Medulla oblongata (tissue), 1 donor: ENCODE results near the gene RITA1.

Experiments
- DNase-seq: peaks from one replicate; pipeline ENCODE4 v3.0.0-alpha.2; 2015; ENCODE audit errors: extremely low spot score

RITA1 gene

DNA sequence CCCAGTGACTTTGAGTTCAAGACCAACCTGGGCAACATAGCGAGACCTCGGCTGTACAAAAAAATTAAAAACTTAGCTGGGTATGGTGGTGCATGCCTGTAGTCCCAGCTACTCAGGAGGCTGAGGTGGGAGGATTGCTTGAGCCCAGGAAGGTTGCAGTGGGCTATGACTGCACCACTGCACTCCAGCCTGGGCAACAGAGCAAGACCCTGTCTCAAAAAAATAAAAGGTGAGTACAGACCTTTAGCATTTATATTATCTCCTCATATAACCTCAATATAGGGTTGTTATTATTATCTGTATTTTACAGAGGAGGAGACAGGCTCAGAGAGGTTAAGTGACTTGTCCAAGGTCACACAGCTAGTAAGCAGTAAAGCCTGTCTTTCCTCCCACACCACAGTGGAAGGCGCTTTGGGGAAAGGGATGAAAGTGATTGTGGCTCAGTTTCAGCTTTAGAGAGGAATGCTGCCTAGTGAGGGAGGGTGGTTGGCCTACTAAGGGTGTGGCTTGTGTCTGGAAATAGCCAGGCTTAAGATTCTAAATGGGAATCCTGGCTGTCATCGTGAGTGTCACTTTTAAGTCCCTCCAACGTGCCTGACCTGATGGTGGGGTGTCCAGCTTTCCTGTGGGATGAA is 43.0 kb downstream of the RITA1 start:
- no peak for DNase-seq

DNA sequence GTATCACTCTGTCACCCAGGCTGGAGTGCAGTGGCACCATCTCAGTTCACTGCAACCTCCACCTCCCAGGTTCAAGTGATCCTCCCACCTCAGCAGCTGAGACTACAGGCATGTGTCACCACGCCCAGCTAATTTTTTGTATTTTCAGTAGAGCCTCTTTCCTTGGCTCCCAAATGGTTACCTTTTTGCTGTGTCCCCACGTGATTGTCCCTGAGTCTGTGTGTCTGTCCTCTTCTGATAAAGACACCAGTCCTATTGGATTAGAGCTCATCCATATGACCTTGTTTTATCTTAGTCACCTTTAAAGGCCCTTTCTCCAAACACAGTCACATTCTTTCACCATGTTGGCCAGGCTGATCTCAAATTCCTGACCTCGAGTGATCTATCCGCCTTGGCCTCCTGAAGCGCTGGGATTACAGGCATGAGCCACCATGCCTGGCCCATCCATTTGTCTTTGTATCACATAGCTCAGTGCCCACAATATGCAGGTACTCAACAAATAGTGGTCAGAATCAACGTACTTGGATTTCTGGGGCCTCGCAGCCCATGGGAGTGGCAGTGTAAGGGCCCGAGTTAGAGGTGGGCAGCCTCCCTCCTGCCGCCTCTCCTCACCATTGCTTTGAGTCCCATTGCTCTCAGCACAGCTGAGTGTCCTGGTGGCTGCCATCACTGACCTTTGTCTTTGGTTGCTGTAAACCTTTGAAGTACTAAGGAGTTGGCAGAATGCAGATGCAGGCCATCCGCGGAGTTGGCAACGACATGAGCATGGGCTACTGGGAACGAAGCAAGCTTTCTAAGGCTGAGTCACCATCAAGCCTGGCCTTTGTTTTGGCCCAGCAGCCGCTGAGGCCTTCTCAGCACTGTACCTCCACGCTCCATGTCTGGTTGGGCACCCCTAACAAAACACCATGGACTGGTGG is 45.1 kb downstream of the RITA1 start:
- DNase-seq, result no peak

DNA sequence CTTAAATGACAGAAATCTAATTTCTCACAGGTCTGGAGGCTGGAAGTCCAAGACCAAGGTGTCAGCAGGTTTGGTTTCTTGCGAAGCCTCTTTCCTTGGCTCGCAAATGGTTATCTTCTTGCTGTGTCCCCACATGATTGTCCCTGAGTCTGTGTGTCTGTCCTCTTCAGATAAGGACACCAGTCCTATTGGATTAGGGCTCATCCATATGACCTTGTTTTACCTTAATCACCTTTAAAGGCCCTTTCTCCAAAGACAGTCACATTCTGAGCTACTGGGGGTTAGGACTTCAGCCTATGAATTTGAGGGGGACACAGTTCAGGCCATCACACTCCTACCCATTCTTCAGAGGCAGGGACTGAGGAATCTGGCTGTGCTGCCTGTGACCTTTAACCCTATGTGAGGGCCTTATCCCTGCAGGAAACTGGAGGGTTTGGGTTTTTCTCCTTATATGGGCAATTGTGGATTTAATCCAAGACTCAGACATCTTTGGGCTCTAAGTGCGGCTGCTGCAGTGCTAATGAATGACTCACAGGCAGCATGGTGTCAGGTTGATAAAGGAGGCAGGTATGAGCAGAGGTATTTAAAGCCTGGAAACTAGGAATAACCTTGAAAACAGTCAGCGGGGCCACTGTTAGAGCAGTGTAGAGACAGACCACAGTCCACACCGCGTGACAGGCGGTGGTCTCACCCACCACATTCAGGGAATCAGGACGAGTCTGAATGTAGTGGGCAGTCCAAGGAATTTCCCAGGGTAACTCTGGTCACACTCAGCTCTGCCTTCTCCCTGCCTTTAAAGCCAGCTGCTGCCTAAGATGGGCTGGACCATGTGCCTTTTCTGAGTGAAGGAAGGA is 45.9 kb downstream of the RITA1 start:
- no peak for DNase-seq

DNA sequence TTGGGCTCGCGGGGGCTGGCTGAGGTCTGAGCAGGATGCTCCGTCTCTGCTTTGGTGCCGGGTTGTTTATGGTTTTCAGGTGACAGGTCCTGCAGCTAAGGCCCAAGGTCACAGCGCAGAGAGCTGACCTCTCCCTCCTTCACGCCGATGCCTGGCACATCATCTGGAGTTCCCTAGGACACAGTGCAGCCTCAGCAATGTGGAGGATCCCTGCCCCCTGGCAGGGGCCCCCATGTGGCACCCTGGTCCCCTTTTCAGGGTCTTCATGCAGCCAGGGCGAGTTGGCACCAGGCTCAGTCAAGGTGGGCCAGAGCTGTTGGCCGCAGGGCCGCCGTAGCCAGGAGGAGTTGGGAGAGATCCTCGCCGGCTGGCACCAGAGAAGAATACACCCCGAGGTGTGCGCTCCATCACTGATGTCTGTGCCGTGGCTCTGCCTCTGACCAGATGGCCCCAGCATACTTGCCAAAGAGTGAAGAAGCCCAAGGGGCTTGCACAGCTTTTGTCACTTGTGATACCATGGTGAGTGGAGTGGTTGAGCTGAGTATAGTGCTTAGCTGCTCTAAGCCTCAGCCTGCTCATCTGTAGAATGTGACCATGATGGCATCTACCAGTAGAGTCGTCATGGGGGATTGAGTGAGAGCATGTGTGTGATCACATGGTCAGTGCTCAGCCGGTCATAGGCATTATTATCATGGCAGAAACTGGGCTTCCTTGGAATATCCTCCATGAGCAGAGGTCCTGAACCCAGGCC is 46.7 kb downstream of the RITA1 start:
- DNase-seq, result no peak

DNA sequence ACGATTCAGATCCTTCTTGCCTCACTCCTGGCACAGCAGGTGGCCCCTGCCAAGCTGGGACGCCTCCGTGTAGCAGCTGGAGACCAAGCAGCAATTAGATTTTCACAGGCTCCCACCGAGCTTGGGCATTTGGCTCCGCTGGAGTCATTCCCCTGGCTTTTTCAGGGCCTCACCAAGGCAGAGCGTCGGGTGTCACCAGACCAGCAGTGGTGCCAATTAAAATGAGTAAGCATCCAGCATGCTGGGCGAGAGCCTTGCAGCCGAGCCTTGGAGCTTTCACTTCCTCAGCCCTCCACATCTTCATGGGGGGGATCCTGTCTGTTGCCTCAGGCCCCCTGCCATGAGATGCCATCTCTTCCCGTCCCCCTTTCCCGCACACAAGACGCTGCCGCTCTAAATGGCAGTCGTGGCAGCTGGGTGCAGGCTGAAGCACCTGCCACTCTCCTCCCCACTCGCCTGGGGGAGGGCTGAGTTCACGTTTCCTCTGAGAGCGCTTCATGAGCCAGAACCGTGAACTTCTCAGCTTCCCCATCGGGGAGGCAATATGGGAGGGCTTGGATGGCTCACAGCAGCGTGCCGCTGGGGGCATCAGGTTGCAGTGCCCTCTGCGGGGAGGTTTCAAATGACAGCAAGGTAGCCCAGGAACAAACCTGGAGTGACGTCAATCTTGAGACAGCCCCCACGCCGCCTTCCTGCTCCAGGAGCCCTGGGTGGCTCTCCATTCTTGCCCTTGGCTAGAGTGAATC is 47.5 kb downstream of the RITA1 start:
- DNase-seq, result peak; percentile 90

DNA sequence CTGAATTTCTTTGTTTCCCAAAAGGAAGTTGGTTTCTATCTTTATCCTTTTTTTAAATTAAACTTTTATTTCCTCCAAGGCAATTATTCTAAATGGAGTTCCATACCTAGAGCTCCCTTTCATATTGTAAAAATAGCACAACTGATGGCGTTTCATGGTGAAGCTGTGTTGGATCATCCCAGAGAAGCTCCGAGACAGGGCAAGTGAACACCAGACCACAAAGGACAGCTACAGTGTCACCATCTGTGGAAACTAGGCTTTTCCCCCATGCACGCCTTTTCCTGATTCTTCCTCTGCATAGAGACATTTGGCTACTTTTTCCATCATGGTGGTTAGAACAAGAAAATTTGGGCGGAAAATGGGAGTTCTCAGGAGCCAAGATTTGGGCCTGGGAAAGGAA is 48.4 kb downstream of the RITA1 start:
- no peak for DNase-seq

DNA sequence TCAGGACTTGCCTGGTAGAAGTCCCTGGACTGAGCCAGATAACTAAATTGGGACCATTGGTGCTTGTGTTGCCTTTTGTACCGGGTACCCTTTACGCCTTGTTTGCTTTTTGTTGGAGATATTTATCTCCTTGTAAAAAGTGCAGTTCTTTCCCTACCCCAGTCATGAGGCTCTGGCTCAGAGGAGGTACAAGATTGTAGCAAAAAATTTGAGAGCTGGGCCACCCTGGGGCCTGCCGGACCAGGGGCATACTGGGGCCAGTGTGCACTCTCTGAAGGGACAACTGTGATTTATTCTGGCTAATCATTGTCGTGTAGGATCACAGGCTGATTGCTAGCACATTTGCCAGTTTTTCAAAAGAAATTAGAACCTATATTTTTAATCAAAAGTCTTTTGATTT is 49.0 kb downstream of the RITA1 start:
- no peak for DNase-seq

DNA sequence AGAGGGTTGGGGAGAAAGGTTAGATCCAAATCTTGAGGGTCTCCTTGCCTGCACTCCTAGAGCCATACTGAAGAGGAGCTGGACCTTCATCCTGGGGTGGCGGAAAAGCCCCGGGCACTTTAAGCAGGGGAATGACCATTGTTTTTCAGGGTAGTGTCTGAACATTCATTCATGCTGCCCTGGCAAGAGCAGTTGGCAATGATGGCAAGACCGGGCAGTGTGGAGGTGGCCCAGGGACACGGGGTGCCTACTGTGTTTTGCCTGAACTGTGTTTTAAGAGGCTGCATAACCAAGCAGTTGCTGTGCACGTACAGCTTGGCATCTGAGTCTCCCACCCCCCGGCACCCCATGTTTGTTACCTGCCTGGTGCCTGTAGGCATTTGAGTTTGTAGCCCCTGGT is 50.5 kb downstream of the RITA1 start:
- DNase-seq, result no peak

DNA sequence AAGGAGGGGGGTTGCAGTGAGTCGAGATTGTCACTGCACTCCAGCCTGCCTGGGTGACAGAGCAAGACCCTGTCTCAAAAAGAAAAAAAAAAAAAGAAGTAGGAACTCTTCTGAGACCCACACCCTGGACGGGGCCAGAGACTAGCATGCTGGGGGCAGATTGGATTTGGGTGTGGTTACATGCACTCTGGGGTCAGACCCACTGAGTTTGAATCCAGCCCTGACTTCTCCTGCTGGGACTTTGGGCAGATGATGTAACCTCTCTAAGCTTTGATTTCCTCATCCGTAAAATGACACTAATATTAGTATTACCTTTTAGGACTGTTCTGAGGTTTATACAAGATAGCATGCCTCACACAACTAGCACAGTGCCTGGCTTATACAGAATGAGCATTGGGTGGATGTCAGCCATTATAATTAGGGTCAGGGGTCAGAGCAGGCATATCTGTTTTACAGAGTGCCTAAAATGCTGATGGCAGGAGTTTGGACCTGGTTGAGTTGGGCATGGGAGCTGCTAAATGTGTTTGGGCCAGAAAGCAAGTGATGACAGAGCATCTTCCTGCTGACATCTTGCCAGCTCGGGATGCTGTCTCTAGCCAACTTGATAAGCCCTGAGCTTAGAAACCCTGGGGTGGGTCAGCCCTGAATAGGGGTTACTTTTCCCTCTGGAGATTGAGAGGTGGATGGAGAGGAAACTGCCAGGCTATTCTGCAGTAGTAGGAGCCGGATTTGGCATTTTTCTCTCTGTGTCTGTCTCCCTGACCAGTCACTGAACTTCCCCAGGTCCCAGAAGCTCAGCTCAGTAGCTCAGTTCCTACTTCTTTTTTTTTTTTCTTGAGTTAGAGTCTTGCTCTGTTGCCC is 51.2 kb downstream of the RITA1 start:
- no peak for DNase-seq

DNA sequence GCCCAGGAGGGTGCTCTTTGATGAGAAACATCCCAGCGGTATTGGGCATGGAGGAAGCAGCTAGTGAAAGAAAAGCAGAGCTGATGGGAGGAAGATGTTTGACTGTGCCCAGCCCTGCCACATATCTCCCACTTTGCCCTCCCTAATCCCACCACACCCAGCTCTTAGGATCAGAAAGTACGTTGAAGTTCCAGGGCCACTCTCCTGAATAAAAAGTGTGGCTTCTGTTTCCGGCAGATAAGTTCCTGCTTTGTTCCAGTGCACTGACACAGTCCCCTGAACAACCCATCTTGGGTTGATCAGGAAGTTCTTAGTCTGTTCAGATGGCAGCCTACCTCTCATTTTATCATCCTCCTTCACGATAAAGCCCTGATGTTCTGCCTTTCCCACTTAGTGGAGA is 52.2 kb downstream of the RITA1 start:
- no peak for DNase-seq

DNA sequence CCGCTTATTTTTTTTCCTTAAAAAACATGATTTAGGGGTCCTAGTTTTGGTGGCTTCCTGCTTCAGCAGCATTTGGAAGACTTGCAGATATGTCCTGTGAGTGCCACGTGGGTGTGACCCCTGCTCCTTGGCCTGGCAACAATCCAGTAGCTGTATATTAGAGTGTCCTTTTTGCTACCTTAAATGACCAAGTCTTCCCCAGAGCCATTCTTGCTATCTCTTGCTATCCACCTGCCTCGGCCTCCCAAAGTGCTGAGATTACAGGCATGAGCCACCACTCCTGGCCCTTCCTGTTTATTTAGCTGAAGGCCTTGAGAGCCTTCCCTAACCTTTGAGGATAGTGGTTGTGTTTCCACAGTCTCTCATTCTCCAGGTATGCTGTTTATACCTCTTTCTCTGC is 52.8 kb downstream of the RITA1 start:
- no peak for DNase-seq

DNA sequence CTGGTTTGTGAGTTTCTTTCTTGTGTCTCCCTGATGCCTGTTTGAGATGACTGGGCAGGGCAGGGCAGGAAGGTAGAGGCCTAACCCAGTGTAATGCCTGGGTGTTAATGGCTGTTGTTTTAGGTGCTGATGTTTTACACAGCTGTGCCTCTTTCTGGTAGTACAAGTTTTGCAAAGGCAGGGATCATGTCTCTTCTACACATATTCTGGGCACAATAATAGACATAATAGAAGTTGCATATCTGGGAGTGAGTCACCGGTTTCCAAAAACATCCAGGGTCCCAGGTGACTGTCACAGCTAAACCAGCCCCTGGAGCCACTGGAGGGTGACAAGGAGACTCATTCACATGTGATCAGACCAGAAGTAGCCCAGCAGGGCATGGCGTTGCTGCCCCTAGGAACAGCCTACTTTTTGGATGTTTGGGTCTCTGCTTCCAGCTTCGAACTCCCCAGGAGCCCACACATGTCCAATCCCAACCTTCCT is 53.8 kb downstream of the RITA1 start:
- DNase-seq, result no peak

DNA sequence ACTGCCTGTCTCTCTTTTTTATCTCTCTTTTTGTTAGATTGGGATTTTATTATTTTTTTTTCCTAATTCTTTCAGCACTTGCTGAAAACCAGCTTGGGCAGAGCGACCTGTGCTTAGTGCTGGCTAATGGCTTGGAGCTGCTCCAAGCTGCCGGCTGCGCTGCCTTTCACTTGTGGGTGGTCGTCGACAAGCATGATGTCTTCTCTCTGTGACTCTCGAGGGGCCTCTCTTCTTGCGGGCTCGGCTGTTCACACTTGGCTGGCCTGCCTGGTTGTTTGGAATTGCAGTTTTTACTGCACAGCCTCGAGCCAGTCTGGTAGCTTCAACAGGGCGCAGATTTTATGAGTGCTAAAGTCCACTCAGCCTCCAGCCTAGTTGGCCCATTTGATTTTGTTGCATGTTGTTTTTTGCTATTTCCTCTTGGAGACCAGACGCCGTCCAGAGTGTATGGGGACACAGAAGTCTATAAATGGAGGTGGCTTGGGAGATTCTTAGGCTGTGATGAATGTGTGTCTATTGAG is 54.4 kb downstream of the RITA1 start:
- DNase-seq, result no peak

DNA sequence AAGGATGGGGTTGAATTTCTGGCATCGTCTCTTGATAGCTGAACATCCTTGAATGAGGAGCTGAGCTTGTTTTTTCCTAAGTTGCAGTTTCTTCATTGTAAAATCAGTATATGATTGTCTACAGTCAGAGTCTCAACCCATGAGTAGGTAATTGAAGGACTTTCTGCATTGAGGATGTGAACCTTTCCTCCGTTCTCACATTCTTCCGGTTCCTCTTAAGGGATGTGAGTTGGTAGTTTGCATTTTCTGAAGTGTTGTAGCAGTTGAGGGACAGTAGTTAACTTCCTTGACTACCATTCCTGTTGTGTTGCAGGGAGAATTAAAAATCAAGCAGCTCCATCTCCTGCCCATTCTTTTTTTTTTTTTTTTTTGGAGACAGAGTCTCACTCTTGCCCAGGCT is 54.9 kb downstream of the RITA1 start:
- DNase-seq, result no peak

DNA sequence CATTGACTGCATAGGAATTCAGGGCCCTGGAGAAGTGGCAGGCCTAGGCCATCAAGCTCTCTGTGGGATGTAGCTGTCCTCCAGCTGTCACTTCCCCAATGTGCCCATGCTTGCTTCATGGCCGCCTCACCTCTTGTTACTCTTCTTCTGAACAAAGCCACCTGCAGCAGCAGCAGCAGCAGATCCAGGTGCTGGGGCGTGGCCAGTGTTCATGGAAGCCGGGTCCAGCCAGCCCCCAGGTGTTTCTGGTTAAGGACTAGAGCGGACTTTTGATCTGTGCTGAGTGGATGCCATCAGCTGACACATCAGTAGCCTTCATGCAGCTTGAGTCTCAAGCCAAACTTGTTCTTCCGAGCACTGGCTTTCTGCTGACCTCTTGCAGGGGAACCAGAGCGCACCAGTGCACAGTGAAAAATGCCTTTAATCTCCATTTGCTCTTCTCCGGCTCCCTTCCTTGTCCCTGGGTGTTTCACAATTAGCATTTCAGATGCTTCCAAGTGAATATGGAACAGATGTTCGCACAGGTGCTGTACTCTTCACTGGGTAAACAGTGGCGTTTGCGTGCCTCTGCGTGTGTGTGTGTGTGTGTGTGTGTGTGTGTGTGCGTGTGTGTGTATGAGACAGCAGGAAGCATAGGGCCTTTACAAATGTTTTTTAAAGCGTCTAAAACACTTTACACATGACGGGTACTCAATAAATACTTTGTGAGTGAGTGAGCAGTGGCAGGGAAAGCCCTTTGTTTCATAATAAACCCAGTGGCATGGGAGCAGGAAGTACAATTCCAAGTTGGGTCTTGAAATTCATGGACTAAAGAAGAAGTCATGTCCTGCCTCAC is 55.9 kb downstream of the RITA1 start:
- no peak for DNase-seq
